Bone marrow (tissue), 2 donors: ENCODE measurements around the gene TECPR2.
A peak's percentile ranks its signal among the peaks of the same experiment; 100 is the strongest.
"Not testable (repeated sequence)": the region's sequence is repeated elsewhere in the genome, so short reads cannot be mapped to it uniquely, and the experiment has no call there.

Experiments
- DNase-seq, 2 donors: peaks; one replicate each; lab custom pipeline; 2025; lab: John Stamatoyannopoulos, UW

Gene TECPR2

DNA sequence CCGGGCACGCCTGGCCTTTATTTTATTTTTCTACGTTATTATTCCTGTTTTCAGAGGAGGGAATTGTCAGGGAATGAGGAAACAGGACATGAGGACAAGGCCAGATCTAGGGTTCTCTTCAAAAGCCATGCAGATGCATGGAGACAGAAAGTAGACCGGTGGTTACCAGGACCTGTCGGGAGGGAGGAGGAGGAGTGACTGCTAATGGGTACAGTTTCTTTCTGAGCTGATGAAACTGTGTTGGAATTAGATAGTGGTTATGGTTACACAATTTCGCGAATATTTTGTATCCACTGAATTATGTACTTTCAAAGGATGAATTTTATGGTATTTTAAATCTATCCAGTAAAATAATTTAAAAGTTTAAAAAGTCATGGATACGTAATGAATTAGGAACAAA is 31.9 kb upstream of the TECPR2 start:
- DNase-seq, result no peak

DNA sequence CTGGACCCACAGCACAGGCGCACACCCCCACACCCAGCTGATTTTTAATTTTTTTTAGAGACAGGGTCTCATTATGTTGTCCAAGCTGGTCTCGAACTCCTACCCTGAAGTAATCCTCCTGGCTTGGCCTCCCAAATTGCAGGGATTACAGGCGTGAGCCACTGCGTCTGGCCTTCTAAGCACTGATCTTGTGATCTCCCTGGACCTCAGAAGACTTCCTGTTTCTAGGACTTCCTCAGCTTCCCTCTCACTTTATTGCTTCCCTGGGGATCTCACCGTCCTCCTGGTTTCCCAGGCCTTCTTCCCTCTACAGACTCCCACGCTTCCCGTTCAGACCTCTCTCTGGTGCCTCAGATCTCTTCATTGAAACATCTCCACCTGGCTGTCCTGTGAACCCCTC is 29.4 kb upstream of the TECPR2 start:
- DNase-seq, result no peak

DNA sequence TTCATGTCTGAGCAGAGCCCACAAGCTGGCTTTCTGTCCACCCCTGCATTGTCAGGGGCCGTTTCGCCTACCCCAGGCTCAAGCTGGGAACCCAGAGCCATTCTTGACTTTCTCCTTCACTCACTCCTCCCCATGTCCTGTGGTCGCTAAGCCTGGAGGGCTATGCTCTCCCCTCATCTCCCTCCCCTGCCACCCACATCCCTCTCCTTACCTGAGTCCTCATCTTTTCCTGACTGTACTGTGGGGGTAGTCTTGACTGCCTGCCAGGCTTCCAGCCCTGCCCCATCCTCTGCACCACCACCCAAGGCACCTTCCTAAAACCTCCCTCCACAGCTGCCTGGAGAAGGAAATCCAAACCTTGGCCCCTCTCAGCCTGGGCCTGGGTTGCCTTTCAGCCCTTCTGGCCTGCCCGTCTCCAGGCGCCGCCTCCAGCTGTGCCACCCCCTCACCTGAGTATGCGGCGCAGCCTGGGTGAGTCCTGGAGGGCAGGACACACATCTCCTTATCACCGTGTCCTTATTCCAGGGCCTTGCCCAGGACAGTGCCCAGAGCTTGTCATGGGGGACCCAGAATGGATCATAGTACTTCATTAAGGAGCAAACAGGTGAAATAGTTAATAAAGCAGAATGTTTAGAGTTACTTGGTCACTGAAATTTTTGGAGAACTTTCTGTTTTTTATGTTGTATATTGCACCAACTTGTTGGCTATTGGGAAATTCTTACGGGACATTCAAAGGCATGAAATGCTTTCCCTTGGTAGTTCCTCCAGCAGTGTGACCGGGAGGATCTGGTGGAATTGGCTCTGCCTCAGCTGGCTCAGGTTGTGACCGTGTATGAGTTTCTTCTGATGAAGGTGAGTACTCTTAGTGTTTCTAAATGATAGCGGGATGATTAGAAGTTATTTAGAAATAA is 28.7 kb upstream of the TECPR2 start:
- DNase-seq, result no peak

DNA sequence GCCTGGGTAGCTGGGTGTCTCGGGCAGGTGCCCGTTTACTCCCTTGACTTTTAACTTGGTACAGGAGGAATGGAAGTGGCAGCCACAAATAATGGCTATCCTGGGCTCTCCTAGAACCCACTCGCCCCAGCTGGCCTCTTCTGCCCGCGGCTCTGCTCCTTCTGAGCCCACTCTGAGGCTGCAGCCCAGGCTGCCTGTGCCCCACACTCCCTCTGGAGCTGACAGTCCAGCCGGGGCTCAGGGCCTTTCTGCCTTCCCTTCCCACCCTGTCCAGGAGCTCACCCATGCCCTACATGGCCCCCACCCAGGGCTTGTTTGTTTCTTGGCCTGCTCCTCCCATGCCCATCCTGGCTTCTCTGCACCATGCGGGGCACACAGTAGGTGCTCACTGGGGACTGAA is 27.6 kb upstream of the TECPR2 start:
- no peak for DNase-seq

DNA sequence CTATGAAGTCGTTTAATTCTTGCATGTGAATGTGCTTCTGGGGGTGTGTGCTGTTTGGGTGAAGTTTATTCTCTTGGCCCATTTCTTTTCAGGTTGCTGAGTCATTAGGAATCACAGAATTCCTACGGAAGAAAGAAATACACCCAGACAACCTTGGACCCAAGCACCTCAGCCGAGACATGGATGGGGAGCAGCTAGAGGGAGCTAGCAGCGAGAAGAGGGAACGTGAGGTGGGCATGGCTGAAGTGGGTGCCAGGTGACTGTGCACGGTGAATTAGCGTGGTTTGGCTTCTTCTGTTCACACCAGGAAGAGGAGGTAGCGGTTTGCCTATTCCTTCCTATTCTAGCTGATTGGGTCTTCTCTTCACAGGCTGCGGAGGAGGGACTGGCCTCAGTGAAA is 24.0 kb upstream of the TECPR2 start:
- no peak for DNase-seq

DNA sequence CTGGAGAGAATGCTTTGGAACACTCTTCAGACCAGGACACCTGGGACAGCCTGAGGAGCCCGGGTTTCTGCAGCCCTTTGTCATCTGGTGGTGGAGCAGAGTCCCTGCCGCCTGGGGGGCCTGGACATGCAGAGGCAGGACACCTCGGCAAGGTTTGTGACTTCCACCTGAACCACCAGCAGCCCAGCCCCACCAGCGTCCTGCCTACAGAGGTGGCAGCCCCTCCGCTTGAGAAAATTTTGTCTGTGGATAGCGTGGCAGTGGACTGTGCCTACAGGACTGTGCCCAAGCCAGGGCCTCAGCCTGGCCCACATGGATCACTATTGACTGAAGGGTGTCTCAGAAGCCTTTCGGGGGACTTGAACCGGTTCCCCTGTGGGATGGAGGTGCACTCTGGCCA is 21.2 kb upstream of the TECPR2 start:
- no peak for DNase-seq

DNA sequence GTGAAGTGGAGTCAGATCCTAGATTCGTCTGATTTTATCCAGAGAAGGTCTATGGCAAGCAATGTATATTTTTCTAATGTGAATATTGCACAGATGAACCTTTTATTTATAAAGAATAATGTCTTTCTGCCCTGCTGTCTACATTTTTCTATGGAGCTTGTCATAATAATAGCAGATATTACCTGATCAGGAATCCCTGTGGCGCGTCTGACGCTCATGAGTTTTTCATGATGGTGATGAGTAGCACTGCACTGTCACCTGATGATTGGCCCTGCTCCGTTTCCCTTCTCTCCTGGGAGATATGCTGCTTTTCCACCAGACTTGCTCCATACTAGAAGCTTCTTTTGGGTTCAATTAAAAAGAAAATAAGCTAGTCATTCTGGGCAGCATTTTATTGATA is 20.5 kb upstream of the TECPR2 start:
- DNase-seq, result no peak

DNA sequence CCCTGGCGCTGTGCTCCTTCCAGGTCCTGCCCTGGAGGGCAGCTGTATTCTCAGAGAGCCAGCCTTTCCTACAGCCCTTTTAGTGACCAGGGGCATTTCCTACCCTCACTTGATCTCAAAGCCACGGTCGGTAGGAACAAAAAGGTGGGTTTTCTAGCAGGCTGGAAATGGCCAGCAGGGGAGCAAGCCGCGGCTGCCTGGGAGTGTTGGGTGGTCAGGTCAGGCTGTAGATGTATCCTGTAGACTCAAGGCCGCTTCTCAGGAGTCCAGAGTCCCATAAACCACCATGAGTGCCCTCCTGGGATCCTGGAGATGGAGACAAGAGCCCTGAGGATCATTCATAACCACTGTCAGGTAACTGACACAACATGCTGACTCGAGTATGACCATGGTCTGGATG is 18.7 kb upstream of the TECPR2 start:
- DNase-seq, result no peak

DNA sequence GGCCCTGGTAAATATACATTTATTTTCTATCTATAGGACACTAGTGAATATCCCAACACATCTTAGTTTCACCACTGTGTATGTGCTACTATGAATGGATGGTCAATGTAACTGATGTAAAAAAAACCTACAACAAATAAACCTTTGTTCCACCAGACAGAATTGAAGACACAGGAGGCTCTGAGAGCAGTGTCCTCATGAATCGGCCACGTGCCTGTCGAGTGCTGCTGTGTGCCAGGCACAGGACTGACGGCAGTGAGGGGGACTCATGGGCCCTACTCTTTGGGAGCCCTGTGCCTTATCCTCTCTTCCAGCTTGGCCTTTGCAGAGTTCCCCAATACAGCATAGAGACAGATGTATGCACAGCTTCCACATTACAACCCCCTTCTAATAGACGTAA is 18.3 kb upstream of the TECPR2 start:
- DNase-seq, result no peak

DNA sequence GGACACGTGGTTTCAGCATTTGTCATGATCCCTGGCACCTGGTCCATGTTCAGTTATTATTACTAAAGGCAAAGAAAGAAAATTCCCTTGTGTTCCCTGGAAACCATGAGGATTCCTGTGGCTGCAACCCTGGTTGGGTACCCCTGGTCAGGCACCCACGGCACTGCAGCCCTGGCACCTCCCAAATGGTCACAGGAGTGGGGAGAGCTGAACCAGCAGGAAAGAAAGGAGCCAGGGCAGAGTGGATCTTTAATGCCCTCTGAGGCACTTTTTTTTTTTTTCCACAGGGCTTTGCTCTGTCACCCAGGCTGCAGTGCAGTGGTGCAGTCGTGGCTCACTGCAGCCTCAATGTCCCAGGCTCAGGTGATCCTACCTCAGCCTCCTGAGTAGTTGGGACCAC is 17.5 kb upstream of the TECPR2 start:
- DNase-seq, result no peak

DNA sequence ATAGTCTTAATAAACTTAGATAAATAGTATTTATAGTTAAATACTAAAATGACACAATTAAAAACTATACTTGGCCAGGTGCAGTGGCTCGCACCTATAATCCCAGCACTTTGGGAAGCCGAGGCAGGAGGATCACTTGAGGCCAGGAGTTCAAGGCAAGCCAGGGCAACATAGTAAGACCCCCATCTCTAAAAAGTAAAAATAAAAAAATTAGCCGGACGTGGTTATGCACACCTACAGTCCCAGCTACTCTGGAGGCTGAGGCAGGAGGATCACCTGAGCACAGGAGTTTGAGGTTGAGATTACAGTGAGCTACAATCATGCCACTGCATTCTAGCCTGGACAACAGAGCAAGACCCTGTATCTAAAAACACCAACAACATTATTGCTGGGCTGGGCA is 16.1 kb upstream of the TECPR2 start:
- DNase-seq, result no peak

DNA sequence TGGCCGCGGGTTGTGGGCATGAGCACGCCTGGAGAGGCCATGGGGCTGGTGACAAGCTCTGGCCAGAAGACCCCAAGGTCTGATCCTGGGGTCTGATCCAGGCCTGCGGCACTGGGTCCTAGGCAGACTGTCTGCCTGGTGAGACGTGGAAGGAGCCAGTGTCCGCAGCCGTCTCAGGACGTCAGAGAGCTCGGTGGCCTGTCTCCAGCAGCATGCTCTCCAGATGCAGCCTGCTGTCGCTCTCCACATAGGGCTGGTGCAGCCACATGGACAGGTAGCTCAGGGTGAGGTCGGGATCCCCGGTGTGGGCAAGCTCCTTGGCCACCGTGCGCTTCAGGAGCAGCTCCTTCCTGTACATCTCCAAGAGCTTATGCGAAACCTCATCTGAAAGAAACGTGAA is 14.4 kb upstream of the TECPR2 start:
- DNase-seq, result no peak

DNA sequence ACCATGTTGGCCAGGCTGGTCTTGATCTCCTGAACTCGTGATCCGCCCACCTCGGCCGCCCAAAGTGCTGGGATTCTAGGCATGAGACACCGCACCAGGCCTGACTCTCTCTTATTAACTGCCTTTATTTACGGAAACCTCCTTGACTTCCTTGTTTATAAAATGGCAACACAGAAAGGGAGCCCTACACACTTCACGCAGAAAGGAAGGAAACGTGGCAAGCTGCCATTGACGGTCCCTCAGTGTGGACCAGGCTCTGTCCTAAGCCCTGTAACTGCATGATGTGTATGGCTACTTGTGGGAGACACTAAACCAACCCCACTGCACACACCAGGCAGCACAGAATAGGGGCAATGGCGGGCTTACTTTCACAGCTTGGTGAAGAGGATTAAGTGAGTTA is 11.7 kb upstream of the TECPR2 start:
- DNase-seq, result no peak

DNA sequence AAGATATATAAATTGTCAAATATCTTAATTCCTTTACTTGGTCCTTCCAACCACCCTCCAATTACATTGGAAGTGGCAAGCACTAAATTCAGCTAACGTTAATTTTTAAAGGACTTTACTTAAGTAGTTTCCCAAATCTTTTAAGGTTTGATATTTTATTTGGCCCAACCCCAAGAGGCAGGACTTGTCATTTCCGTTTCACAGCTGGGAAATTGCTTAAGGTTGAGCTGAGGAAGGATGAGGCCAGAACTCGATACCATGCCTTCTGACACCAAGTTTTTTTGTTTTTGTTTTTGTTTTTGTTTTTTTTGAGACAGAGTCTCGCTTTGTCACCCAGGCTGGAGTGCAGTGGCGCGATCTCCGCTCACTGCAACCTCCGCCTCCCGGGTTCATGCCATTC is 11.1 kb upstream of the TECPR2 start:
- not testable (repeated sequence) for DNase-seq

DNA sequence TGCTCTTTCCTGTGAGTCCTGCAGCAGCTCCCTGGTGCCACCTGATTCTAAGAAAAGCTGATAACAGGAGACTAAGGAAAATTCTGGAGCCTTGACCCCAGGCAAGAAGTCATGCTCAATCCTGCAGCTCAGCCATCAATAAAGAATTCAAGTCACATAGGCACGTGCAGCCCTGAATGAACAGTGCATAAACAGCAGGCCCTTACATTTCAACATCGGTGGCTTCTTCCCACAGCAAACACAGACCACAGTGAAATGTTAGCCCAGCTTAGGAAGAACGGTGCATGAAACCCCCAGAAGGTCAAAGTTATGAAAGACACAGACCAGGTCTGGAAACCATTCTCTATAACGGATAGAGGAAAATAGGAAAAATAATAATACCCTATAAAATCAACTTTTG is 10.5 kb upstream of the TECPR2 start:
- no peak for DNase-seq

DNA sequence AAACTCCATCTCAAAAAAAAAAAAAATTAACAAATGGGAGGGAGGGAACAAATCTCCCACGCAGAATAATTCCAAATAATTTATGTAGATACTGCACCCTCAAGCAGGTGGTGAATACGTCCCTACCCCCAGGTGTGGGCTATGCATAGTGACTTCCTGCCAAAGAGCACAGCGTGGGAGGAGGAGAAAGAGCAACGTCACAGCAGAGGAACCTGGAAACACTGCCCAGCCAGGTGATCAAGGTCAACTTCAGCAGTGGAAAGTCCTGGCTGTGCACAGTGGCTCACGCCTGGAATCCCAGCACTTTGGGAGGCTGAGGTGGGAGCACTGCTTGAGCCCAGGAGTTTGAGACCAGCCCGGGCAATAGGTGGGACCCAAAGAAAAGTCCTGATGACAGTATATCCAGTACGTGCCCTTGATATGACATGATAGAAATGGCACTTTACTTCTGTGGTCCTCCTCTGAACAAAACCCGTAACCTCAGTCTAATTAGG is 9.6 kb upstream of the TECPR2 start:
- DNase-seq, result no peak

DNA sequence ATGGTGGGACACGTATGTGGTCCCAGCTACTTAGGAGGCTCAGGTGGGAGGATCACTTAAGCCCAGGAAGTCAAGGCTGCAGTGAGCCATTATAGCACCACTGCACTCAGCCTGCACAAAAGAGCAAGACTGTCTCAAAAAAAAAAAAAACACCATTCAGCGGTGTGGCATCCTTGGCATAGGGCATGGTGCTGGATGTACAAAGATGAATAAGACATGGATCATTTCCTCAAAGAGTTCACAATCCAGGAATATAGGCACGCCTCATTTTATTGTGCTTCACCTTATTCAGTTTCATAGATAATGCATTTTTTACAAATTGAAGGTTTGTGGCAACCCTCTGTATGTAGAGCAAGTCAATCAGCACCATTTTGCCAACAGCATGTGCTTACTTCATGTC is 6.5 kb upstream of the TECPR2 start:
- DNase-seq, result no peak

DNA sequence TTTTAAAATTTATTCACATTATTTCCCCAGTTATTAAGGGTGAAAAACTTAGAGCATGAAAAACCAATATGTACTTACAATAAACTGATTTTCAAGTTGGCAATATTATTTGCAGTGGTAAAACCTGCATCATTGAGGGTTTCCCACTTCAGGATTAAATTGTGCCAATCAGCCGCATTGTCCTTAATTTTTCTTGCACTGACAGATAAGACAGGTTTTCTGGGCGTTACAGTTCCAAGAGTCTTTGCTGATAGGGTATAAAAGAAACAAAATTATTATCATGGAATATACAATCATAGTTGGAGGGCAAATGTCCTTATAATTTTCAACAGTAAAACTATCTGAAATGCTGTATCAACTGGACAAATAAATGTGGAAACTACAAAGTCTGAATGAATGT is 3.4 kb upstream of the TECPR2 start:
- DNase-seq, result no peak

DNA sequence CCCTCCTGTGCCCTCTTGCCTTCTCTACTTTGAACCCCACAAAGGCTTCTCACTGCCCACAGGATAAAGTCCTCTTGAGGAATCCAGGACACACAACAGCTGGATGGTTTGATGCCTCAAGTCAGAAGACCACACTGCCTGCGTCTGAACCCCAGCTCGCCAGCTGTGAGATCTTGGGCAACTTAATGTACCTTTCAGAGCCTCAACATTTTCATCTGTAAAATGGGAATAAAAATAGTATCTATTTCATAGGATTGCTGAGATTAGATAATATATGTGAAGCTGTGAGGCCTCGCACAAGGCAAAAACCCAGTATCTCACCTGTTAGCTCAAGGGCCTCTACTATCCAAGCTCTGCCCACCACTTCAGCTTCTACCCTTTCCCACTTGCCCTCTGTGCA is 2.4 kb upstream of the TECPR2 start:
- no peak for DNase-seq

DNA sequence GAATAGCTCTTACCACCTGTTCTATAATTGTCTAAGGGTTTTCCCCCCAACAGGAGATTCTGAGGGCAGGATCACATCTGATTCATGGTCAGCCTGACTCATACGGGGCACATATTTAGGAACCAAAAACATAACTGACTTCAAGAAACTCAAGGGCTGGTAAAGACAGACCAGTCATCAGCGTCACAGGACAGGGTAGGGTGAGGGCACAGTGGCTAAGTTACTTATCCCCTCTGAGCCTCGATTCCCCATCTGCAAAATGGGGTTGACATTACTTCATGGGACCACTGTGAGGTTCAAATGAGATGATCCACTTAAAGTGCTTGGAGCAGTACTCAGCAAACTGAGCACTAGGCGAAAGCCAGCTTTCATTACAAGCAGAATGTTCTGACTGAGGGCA is 657 bp upstream of the TECPR2 start:
- DNase-seq, result peak; percentile 8 to 27

DNA sequence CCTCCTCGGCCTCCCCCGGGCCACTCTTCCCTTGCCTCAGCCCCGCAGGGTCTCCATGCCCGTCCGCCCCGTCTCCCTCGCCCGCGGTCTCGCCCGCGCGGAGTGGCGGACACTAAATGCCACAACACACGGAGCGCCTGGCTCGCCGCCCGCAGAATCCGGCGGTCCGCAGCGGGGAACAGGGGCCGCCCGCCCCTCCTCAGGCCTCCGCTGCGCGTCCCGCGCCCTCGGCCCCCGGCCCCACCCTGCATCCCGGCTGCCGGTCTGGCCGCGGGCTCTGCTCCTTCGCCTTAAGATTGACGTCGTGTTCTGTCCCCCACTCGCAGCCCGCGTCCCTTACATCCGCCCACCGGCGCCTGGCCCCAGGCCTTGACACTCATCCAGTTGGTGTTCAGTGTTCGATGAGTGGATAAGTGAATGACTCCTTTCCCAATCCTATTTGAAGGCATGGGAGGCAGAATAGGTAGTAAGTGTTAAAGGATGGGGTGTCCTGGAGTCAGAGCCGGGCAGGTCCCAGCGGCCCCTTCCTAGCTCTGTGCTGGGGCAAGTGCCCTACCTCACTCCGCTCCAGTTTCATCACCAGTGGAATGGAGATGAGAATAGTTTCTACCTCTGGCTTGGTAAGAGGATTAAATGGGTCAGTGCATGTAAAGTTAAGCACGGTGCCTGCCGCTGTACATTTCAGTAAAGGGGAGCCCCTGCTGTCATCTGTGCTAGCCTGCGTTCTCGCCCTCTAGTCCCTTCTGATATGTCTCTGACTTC is 622 bp downstream of the TECPR2 start:
- DNase-seq, result no peak

DNA sequence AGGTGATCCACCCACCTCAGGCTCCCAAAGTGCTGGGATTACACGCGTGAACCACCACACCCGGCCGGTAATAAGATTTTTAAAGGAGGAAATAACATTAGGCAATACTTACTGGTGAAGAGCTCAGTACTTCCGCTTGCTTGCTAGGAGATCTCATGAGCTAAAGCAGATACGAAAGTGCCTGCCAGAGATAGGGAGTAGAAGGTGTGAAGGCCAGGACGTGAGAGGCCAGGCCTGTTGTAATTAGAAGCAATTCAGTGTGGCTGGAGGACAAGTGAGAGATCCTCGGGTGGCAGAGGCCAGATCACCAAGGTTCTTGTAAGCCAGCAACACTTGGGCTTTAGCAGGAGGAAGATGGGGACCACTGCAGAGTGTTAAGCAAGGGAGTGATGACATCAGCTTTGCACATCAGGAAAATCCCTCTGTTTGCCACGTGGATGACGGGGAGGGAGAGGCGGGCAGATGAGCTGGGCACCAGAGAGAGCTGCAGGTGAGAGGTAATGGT is 7.6 kb downstream of the TECPR2 start:
- DNase-seq, result peak in 1 of 2 donors; percentile 35

DNA sequence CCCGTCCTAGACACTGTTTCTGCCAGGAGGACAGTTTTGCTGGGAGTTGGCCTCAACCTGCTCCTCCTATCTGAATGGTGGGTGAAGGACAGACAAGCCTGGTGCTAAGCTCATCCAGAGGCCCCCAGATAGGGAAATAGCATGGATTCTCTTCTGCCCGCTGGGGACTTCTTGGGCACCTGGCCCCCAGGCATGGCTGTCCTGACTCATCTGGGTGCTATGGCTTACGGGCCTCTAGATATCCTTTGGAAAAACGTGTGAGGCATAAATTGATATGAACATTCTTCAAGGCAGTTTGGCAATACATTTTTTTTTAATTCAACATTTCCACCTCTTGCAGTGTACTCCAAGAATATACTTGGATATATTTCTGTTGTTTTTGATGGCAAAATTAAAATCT is 8.6 kb downstream of the TECPR2 start:
- no peak for DNase-seq
